ENCODE results near the gene RNF138.

GRCh38 chr18:32093102-32093511, 1.4 kb downstream of the RNF138 start:
- TF ChIP-seq NR2C2 (CRISPR knock-in tag; IDR thresholded peaks at IDR 0.05) (no peak), CTCF (IDR thresholded peaks at IDR 0.05) (no peak), ATF2 (CRISPR knock-in tag; IDR thresholded peaks at IDR 0.05; ENCODE audit: borderline replicate concordance, low read depth) (no peak), ARID4B (CRISPR knock-in tag; IDR thresholded peaks at IDR 0.05; ENCODE audit: borderline replicate concordance) (0 out of 2 replicates have a peak, but pooled peaks have one; percentile 1), SP1 (CRISPR knock-in tag; conservative IDR thresholded peaks at IDR 0.05) (no peak), MAX (CRISPR knock-in tag; IDR thresholded peaks at IDR 0.05) (no peak), AR (CRISPR knock-in tag; IDR thresholded peaks at IDR 0.05) (no peak), JUN (CRISPR knock-in tag; IDR thresholded peaks at IDR 0.05) (no peak), JAZF1 (CRISPR knock-in tag; IDR thresholded peaks at IDR 0.05) (no peak)
